Endodermal cell (in vitro differentiated cells): ENCODE data around the gene ASTN2. TPM values are rescaled to one million over a fixed set of nuclear protein-coding genes. Genes with fewer than 3 reads are reported as not detected.

Experiments
- DNase-seq: peaks from one replicate; pipeline ENCODE4 v3.0.0-alpha.2; 2017
- H3K27ac ChIP-seq: 2 replicates; pipeline ENCODE4 v1.5.1; 2013; ENCODE audit warnings: mild to moderate bottlenecking, low read depth, low read length, moderate library complexity
- H3K27me3 ChIP-seq: 2 replicates; pipeline ENCODE4 v1.6.1; 2013; ENCODE audit warnings: mild to moderate bottlenecking, low read length, moderate library complexity; ENCODE audit not compliant: insufficient read depth, control insufficient read depth, poor library complexity, severe bottlenecking
- H3K36me3 ChIP-seq: 2 replicates; pipeline ENCODE4 v1.7.0; 2013; ENCODE audit warnings: mild to moderate bottlenecking, low read length, moderate library complexity; ENCODE audit not compliant: control insufficient read depth, insufficient read depth
- H3K4me1 ChIP-seq: one replicate; pipeline ENCODE4 v1.7.0; 2013; ENCODE audit warnings: low read length; ENCODE audit not compliant: control insufficient read depth, insufficient read depth
- H3K4me3 ChIP-seq: 2 replicates; pipeline ENCODE4 v1.5.1; 2013; ENCODE audit warnings: mild to moderate bottlenecking, low read length, moderate library complexity
- H3K9ac ChIP-seq: 2 replicates; pipeline ENCODE4 v1.6.1; 2013; ENCODE audit warnings: mild to moderate bottlenecking, low read length, moderate library complexity; ENCODE audit not compliant: poor library complexity, severe bottlenecking; ENCODE audit errors: extremely low read depth
- H3K9me3 ChIP-seq: 2 replicates; pipeline ENCODE4 v1.6.1; 2013; ENCODE audit warnings: mild to moderate bottlenecking, low read length, moderate library complexity; ENCODE audit not compliant: control insufficient read depth
- H3K27ac Mint-ChIP-seq: 2 replicates; pipeline ENCODE4 v1.8.0; 2020; ENCODE audit warnings: mixed read lengths
- H3K27me3 Mint-ChIP-seq: 2 replicates; pipeline ENCODE4 v1.8.0; 2021; ENCODE audit warnings: mild to moderate bottlenecking, mixed read lengths; ENCODE audit not compliant: insufficient read depth
- H3K36me3 Mint-ChIP-seq: 2 replicates; pipeline ENCODE4 v1.8.0; 2020; ENCODE audit warnings: low read depth, mixed read lengths
- H3K4me1 Mint-ChIP-seq: 2 replicates; pipeline ENCODE4 v1.8.0; 2020; ENCODE audit warnings: mixed read lengths
- H3K4me3 Mint-ChIP-seq: 2 replicates; pipeline ENCODE4 v1.8.0; 2020; ENCODE audit warnings: mild to moderate bottlenecking, moderate library complexity, mixed read lengths
- H3K9me3 Mint-ChIP-seq: 2 replicates; pipeline ENCODE4 v1.8.0; 2020; ENCODE audit warnings: mild to moderate bottlenecking, mixed read lengths
- CTCF ChIP-seq: fragments of 200-600 bp; sonication (generic); conservative IDR thresholded peaks from 2 replicates; pipeline ENCODE4 v1.5.0; 2021; ENCODE audit warnings: antibody characterized with exemption, mild to moderate bottlenecking
- WGBS, 2 experiments: methylation state at CpG; one replicate each; pipeline versions ENCODE4 v1.1.5 to v1.1.7; 2013; ENCODE audit warnings: missing lambda C conversion rate in 2 of 2, mixed read lengths in 1 of 2; ENCODE audit not compliant: insufficient coverage in 1 of 2, insufficient read length in 1 of 2; 5-methylcytosine and 5-hydroxymethylcytosine counted together
- total RNA-seq, 2 donors: library from RNA; stranded (reverse); fragmentation: NEBNext Ultra II Directional in 1 of 2; extraction: Animal tissue kit (Norgen Biotek cat#: 25700) in 1 of 2; gene quantifications; 2 replicates in 1 of 2; 3 replicates in 1 of 2; pipeline ENCODE4 v1.2.1, GENCODE V29; 2021

Gene ASTN2
- total RNA-seq, 2 donors from 2014 or later, result 8.9 to 10.4 TPM

GRCh38 chr9:116656977-116657376, 757.9 kb downstream of the ASTN2 start:
- Histone ChIP-seq H3K4me1 (no peaks in the 10 kb centered on the region), H3K27ac (no peak overlapping the region), H3K36me3 (no peaks in the 10 kb centered on the region), H3K9me3 (no peaks in the 10 kb centered on the region), H3K27me3 (no peaks in the 10 kb centered on the region), H3K4me3 (no peak overlapping the region), H3K9ac (no peak overlapping the region)
- no peaks in the 10 kb centered on the region for H3K36me3 Mint-ChIP-seq
- H3K4me1 Mint-ChIP-seq, result peaks cover 6% of the 10 kb centered on the region
- DNase-seq, result no peak
- no peak for TF ChIP-seq CTCF
- WGBS, 2 experiments, result 90 to 95% methylated on average over 2 of the region's 2 CpGs
- H3K27me3 Mint-ChIP-seq, result no peaks in the 10 kb centered on the region
- H3K4me3 Mint-ChIP-seq, result no peak overlapping the region
- no peak overlapping the region for H3K27ac Mint-ChIP-seq
- no peaks in the 10 kb centered on the region for H3K9me3 Mint-ChIP-seq

GRCh38 chr9:116656501-116656971, 758.3 kb downstream of the ASTN2 start:
- TF ChIP-seq CTCF, result no peak
- no peaks in the 10 kb centered on the region for H3K27me3 ChIP-seq
- DNase-seq, result no peak
- Mint-ChIP-seq H3K27me3 (no peaks in the 10 kb centered on the region), H3K4me3 (no peak overlapping the region), H3K4me1 (peaks cover 6% of the 10 kb centered on the region), H3K36me3 (no peaks in the 10 kb centered on the region), H3K27ac (no peak overlapping the region), H3K9me3 (no peaks in the 10 kb centered on the region)
- no peak overlapping the region for H3K9ac ChIP-seq
- H3K36me3 ChIP-seq, result no peaks in the 10 kb centered on the region
- H3K4me1 ChIP-seq, result no peaks in the 10 kb centered on the region
- H3K9me3 ChIP-seq, result no peaks in the 10 kb centered on the region
- H3K27ac ChIP-seq, result no peak overlapping the region
- WGBS, 2 experiments, result 92 to 93% methylated on average over 4 to 5 of the region's 5 CpGs
- no peak overlapping the region for H3K4me3 ChIP-seq

- Mint-ChIP-seq H3K27ac (no peak overlapping the region), H3K27me3 (no peaks in the 10 kb centered on the region), H3K9me3 (no peaks in the 10 kb centered on the region), H3K4me1 (peaks cover 6% of the 10 kb centered on the region), H3K4me3 (no peak overlapping the region), H3K36me3 (no peaks in the 10 kb centered on the region)
- H3K36me3 ChIP-seq, result no peaks in the 10 kb centered on the region
- no peak overlapping the region for H3K4me3 ChIP-seq
- 80 to 87% methylated on average over 3 of the region's 3 CpGs for WGBS, 2 experiments
- no peak overlapping the region for H3K27ac ChIP-seq
- TF ChIP-seq CTCF, result no peak
- no peak overlapping the region for H3K9ac ChIP-seq
- H3K27me3 ChIP-seq, result no peaks in the 10 kb centered on the region
- H3K9me3 ChIP-seq, result no peaks in the 10 kb centered on the region
- no peak for DNase-seq
- no peaks in the 10 kb centered on the region for H3K4me1 ChIP-seq
Observed at GRCh38 chr9:116654059-116654355, 760.9 kb downstream of the ASTN2 start.
